ENCODE measurements around the gene CDH5.

Gene CDH5

DNA sequence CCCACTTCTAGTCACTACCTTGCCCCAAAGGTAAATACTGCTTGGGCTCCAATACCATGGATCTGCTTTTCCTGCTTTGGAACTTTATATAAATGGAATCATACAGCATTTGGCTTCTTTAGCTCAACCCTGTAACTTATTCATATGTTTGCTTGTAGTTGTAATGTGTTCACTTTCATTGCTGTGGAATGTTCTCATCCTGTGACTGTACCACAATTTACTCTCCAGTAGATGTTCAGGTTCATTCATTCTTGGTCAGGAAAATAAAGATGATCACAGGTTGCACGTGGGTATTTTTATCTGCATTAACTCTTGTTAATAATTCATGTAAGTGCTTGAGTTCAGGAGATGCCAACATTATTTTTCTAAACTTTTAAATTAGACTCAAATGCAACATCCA lies 53.9 kb downstream of the CDH5 start:
- DNase-seq: no peak

DNA sequence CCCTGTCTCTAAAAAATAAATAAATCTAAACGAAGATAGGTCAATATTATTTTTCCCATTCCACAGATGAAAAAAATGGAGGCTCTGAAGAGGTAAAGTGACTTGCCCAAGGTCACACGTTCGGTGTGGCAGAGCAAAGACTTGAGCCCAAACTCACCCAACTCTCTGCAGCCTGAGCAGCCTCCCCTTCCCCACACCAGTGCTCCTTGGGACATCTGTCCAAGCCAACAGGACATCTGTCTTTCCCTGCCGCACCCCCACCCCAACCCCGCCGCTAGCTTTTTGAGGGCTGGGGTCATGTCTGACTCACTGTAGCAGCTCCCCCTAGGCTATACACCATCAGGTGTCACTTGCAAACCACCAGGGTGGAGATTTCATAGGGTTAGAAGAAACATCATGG lies 55.4 kb downstream of the CDH5 start:
- no peak for DNase-seq

DNA sequence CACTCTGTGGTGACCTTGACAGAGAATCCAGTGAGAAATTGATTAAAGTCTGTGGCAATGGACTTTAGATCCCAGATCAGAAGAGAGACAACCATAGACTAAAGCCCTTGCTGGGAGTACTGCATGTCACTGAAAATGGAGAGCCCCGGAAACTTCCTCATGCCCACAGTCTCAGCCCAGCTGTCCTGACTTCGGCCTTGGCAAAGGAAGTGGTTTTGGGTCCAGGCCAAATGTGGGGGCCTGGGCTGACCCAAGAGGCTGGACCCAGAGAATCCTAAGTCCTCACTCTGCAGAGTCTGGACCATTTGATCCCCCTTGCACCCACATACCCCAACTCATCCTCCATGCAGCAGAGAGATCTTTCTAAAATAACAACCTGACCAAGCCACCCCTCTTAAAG lies 55.9 kb downstream of the CDH5 start:
- DNase-seq: no peak

DNA sequence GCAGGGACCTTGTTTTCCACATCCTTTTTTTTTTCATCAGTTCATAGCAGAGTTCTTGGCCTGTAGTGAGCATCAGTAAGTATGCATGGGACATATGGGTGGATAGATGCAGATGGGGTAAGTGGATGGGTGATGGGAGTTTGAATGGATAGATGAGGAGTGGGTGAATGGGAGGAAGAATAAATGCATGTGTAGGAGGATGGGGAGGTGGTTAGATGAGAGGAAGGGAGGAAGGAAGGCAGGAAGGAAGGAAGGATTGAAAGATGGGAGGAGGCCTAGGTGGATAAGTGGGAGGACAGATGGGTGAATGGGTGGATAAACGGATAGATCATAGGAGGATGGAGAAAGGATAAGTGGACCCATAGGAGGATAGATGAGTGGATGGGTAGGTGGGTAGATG lies 56.7 kb downstream of the CDH5 start:
- no peak for DNase-seq

DNA sequence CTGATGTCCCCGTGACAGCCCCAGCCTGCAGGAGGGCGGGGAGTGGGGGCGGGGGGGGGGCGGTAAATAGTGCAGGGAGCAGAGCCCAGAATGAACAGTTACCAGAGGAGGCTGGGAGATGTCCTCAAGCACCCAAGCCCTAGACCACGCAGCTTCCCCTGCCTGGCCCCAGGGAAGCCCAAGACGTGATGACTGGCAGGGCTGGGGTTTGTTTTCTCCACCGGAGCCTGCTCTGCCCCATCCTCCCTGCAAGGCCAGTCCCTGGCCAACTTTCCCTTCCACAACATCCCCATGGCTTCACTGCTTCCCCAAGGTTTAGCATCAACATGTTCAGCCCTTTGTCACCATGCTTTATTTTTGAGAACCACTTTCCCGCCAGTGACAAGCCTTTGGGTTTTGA lies 59.2 kb downstream of the CDH5 start:
- DNase-seq: no peak

DNA sequence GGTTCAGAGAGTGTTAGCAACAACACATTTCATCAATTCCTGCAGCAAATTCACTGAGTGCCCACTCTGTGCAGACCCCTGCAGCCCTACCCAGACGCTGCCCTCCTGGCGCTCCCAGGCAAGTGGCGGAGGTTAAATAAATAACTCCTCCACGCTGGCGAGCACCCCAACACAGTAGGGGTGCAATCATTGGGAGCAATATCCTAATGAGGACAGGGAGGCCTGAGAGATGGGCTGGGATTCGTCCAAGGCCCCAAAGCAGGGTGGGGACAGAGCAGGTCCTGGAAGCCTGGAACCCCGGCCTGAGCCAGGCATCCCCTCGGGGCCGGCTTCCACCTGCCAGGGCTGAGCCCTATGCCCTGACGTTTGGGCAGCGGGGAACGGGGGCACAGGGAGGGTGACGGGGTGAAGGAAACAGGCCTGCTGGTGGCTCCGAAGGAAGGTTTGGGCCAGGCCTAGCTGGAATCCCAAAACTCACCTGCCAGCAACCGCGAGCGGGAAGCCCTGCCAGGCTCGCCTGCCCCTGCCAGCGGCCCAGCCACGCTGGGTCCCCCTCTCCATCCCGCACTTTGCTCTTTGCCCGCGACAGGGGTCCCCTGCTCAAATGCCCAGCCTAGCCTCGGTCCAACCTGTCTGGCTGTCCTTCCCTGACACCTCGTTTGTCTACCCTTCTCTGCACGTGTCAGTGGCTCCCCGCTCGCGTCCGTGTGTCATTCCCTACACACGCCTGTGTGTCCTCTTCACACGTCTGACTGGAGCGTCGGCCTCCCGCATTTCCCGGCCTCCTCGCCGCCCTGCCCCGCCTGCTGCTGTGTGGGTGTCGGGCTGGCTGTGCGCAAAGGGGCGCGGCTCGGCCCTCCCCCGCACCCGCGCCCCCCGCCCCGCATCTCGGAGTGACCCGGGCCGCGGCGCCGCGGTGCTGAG lies 59.9 kb downstream of the CDH5 start:
- DNase-seq: no peak

DNA sequence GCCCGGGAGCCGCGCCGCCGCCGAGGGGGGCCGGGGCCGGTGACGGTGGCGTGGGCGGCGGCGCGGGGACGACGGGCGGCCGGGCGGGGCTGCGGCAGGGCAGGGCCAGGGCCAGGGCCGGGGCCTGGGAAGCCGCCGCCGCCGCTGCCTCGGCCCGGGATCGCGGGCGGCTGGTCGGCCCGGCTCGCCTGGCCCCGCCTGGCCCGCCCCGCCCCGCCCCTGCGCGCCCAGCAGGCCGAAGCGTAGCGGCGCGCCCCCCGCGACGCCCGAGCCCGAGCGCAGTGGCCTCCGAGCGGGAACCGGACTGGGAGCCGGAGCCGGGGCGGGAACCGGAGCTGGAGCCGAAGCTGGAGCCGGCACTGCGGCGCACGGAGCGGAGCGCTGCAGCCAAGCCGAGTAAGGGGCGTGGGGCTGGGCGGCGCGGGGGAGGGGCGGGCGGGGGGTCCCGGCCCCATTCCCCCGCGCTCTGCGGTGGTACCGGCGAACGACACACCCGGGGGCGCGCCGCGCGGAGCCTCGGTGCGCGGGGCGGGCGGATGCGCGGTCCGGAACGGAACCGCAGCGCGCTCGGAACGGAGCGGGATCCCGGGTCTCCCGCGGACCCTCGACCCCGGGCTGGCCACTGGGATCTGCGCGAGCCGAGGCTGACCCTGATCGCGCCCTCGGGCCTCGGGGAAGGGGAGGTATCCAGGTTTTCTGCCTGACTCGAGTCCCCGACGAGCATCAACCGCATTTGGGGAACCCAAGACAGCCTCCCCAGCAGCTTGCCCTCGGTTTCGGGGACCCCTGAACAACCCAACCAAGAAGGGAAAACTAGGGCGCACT lies 60.8 kb downstream of the CDH5 start, which contains the start of gene BEAN1:
Gene BEAN1 (plus strand): TSS at position 260 of the 825 bp plus-strand sequence. CDS start 10,382 bp downstream, outside the sequence.
- no peak for DNase-seq

DNA sequence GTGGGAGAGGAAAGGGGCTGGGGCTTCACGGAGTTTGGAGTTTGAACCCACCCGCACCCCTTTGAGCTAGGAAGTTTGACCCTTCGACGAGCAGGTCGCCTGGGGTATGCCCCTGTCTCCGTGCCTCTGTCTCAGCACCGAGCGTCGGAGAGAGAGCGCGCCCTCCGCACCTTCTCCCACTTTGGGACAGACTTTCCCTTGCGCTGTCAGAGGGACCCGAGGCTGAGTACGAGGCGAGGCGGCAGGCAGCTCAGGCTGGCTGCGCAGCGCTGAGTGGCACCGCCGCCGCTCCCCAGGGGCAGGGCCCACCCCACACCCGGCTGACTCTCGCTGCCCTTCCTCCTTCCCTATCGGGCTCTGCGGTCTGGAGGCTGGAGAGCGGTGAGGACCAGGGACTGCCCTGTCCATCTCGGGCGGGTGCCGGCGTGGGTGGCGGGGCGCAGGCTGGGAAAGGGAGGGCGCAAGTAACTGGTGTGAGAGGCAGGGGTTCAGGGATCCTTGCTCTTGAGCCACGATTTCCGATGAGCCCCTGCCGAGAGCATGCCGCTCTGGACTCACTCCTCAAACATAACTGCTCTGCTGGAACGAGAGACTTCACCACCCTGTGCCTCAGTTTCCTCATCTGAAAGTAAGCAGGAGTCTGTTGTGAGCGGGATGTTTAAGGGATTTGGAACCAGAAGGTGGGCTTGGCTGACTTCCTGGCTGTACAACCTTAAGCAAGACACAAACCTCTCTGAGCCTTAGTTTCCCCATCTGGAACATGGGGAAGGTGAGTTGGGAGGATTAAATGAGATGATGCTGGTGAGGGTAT lies 61.6 kb downstream of the CDH5 start:
- no peak for DNase-seq

DNA sequence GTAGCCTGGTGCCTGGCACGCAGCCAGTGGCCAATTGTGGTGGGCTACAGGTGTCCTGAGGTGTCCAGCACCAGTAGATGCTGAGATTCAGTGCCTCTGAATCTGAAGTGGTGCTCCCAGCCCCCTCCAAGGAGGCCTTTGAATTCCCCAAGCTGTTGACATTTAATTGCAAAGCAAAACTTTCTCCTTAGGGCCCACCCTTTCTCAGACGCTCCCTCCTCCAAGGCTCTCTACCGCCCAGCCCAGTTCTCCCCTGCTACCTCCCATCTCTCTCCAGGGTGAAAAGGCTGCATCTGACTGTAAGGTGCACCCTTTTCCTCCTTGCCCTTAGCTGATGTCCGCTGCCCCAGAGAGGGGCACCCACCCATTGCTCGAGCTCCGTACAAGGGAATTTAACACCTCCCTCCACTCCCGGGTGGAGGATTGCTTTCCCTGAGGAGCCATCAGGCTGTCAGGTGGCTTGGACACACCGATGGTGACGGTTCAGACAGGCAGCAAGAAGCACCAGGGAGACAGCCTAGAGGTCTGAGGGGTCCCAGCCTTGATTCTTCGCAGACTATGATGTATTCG lies 62.3 kb downstream of the CDH5 start:
- no peak for DNase-seq

DNA sequence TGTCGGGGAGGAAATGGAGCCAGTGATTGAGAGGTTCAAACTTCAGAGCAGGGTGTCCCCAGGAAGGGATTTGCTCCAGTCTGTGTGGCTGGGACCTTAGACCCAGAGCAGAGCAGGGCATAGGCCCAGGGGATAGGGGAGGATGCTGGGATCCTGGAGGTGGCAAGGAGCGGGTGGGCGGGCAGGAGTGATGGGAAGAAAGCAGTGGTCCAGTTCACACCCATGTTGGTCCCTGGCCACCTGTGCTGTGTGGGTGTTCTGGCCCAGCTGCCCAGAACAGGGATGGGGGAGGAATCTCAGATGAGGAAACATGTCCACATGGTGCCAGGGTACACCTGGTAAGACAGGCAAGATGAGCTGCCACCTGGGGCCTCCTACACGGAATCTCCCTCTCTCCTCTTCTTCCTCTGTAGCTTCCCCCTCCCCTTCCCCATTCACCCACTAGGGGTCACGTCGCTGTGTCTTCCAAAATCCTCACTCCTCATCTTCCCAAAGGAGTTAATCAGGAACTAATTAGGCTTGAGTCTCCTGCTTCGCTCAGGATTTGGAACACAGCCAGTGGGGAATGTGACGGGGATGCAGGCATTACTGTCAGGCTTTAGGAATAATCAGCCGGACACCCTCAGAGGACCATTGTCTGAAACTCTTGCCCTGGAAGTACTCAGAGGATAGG lies 62.9 kb downstream of the CDH5 start:
- DNase-seq: no peak

DNA sequence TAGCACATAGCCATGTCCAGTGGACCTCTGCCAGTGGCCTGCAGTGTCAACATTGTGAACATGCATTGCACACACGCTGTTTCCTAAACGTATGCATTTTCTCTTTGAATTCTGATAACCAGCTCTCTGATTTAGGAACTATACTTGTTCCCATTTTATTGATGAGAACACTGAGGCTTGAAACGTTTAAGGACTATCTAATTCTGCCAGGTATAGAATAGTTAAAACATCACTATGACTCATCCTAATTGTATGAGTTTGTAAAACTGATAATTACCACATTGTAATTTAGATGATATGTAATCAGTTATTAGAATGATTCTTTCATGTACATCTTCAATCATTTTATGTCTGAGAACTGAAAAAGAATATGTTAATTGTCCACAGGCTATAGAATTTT lies 63.7 kb downstream of the CDH5 start:
- no peak for DNase-seq

DNA sequence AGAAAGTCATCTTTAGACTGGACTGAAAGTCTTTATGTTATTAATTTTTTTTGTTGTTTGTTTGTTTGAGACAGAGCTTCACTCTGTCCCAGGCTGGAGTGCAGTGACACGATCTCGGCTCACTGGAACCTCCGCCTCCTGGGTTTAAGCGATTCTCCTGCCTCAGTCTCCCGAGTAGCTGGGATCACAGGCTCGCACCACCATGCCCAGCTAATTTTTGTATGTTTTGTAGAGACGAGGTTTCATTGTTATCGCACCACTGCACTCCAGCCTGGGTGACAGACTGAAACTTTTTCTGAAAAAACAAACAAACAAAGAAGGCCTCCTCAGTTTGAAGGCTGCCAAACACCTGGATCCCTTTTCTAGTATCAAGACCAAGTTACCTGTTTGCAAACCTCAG lies 65.3 kb downstream of the CDH5 start:
- DNase-seq: no peak

DNA sequence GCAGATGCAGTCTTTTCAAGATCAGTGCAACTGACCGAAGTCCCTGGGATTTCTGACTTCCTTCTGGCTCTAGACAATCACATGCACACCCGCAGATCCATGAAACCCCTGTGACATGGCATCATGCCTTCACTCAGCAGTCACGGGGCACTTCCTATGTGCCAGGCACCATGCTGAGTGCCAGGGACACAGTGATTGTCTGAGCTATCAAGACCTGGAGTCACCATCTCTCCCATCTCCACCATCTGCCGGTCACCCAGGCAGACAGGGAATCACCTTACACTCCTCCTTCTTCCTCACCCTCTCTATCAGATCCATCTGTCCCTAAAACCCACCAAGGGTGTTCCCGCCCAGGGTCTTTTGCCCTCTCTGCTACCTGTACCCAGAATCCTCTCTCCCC lies 65.9 kb downstream of the CDH5 start:
- no peak for DNase-seq

DNA sequence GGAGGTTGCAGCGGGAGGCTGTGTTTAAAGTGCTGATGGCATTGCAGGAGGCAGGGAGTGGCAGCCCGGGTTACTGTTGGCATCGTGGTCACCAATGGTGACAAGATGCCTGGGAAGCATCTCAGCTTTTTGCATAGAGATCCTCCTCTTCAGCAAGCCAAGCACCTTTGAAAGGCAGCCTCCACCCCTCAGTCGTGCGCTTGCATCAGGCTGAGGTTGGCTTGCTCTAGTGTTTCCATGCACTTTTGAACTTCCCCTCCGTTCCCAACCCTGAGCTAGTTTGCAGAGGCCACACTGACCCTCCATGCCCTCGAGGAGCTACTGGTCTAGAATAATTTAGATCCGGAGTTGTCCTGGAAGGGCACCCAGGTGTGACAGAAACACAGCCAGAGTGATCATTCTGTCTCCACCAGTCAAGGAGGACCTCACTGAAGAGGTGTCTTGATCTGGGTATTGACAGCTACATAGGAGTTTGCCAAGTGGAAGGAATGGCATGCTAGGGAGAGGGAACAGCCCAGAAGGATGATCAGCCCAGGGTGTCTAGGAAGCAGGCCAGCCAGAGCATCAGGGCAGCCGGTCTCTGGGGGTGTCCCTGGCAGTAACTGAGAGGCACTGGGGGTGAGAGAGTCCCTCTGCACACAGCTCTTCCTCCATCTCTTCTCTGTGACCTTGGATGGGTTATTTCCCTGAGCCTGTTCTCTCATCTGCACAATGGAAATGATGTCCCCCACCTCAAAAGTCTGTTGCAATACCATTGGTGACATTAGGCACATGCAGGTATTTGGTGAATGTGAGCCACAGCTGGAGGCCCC lies 68.3 kb downstream of the CDH5 start:
- no peak for DNase-seq

DNA sequence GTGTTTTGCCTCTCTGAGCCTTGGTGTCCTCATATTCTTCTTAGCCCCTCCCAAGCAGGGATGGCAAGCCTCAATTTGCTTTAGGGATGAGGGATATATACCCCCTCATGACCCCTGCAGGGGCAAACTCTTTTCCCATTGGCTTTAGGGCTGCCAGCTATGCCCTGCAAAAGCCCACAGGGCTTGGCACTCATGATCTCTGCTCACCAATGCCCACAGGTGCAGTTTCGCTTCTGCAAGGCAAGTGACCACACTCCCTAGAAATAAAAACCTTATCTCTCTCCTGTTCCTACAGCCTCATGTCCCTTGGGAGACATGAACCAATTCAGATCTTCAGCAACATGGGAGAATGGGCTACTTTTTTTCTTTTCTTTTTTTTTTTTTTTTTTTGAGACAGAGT lies 69.4 kb downstream of the CDH5 start:
- no peak for DNase-seq

DNA sequence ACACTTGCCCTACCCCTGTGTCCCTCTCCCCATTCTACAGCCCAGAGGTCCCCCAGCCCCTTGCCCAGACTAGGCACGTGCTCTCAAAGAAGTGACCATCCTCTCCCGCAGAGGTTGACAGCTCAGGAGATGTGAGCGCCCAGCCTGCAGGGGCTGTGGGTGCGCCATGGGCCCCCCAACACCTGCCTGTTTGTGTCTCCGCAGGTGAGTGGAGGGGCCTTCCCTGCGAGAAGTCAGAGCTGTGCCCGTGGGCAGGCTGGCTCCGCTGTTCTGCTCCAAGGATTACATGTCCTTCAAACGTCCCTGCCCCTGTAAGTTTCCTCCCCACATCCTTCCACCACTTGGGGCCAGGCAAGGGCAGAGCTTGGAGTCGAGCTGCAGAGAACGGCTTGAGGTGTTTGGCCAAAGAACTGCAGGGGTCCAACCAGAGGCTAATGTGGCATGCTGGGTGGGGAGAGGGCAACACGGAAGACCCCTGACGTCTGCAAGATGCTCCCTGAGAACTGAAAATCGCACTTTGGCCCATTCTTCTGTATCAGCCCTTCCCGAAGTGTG lies 71.0 kb downstream of the CDH5 start:
- no peak for DNase-seq

DNA sequence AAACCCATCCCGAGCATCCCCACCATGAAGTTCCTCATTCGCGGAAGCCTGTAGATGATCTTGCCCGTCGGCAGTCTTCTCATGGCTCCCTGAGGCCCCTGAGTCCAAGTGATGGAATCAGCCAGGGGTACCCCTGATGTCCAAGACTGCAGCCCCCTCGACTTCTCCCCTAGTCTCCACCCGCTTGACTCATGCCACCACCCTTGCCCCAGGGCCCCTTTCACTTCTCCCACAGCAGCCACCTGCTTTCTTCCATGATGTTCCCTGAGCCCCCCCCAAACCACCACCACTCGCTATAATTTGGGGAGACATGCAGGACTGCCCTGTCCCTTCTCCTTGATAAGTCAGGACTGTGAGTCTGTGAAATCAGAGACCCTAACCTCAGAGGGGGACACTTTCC lies 72.0 kb downstream of the CDH5 start:
- DNase-seq: no peak

DNA sequence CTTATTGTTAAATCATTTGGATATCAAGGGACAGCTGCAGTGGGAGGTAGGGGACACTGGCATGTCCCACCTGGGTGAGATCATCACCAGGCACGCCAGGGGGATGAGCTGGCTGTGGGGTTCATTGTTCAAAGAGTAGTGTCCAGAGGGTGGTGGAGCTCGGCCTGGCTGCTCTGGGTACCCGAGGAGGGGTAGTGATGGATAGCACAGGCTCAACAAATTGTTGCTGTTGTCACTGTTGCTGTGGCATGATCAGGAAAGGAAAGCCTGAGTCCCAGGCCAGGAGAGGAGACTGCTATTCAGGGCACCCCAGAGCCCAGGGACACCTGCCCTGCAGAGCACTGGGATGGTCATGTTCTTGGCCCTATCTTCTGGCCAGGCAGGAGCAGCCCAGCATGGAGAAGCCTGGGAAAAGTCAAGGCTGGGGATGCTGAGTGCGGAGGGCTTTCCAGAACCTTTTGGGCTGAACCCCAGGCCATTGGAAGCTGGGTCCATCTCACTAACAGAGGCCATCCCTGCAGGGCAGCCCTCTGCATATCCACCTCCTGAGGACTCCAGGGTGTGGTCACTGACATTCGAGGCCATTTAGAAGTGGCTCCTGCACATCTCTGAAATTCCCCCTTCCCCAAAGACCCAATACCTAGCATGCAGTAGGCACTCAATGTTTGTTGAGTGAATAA lies 72.7 kb downstream of the CDH5 start:
- no peak for DNase-seq

DNA sequence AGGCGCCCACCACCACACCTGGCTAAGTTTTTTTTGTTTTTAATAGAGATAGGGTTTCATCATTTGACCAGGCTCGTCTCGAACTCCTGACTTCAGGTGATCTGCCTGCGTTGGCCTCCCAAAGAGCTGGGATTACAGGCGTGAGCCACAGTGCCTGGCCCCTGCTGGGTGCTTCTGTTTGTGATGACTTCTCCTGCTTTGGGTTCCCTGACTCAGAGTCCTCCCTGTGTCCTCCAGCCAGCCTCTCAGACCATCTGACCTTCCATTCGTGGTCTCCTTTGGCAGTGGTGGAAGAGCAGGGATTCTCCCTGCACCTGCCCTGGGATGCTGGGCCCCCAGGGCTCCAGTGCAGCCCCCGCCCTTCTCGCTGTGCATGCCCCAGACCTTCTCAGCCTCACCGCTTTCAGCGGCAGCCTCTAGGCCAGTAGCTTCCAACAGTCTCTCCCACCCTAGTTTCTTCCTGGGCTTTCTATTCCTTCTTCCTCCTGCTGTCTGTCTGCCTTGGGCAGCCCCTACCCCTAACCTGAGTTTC lies 73.8 kb downstream of the CDH5 start:
- no peak for DNase-seq

DNA sequence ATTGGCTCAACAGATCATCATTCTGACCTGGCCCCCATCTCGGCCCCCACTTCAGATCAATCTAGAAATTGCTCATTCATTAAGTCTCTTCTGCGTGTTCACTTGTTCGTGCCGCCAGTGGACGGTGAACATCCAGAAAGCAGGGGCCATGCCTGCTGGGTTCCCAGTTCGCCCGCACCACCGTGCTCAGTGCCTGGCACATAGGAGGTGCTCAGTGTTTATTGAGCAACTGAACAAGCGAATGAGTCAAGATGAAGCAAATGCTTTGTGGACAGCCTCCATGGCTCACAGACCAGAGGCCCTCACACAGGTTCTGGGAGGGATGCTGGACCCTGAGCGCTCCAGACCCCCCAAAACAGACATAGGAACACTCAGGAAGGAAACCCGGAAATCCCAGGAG lies 74.5 kb downstream of the CDH5 start:
- DNase-seq: no peak
